Parathyroid adenoma (tissue), 2 donors: ENCODE results near the gene TEAD1.

Source experiments
- H2AFZ ChIP-seq: fragments of 300-600 bp; sonication (generic); one replicate; pipeline ENCODE4 v1.7.0; 2017; ENCODE audit warnings: antibody characterized with exemption, mild to moderate bottlenecking
- H3K27ac ChIP-seq: fragments of 300-600 bp; sonication (generic); one replicate; pipeline ENCODE4 v1.7.0; 2017
- H3K27me3 ChIP-seq: fragments of 300-600 bp; sonication (generic); one replicate; pipeline ENCODE4 v1.7.0; 2017; ENCODE audit warnings: low read length; ENCODE audit not compliant: control insufficient read depth, insufficient read depth
- H3K36me3 ChIP-seq: fragments of 300-600 bp; sonication (generic); one replicate; pipeline ENCODE4 v1.7.0; 2017; ENCODE audit warnings: low read length; ENCODE audit not compliant: control insufficient read depth, insufficient read depth
- H3K4me1 ChIP-seq: fragments of 300-600 bp; sonication (generic); one replicate; pipeline ENCODE4 v1.7.0; 2017; ENCODE audit warnings: control low read depth
- H3K4me2 ChIP-seq: fragments of 300-600 bp; sonication (generic); one replicate; pipeline ENCODE4 v1.7.0; 2017; ENCODE audit warnings: low read length
- H3K4me3 ChIP-seq: fragments of 300-600 bp; sonication (generic); one replicate; pipeline ENCODE4 v1.7.0; 2017; ENCODE audit warnings: low read depth, low read length
- H3K79me2 ChIP-seq: fragments of 300-600 bp; sonication (generic); one replicate; pipeline ENCODE4 v1.7.0; 2017; ENCODE audit warnings: control low read depth
- H3K9ac ChIP-seq: fragments of 300-600 bp; sonication (generic); one replicate; pipeline ENCODE4 v1.7.0; 2017; ENCODE audit warnings: mild to moderate bottlenecking
- H3K9me3 ChIP-seq: fragments of 300-600 bp; sonication (generic); one replicate; pipeline ENCODE4 v1.7.0; 2017; ENCODE audit warnings: low read length; ENCODE audit not compliant: control insufficient read depth
- CTCF ChIP-seq: fragments of 300-600 bp; sonication (generic); IDR thresholded peaks from one replicate; pipeline ENCODE4 v1.7.0; 2017; ENCODE audit warnings: antibody characterized with exemption, mild to moderate bottlenecking
- donor health status: primary hyperparathyroidism.

The TEAD1 gene

GRCh38 chr11:12927886-12928285, 253.7 kb downstream of the TEAD1 start:
- H3K27ac ChIP-seq: no peak overlapping the region
- no peak overlapping the region for H2AFZ ChIP-seq
- TF ChIP-seq CTCF: no peak
- H3K36me3 ChIP-seq: no peaks in the 10 kb centered on the region
- H3K79me2 ChIP-seq: no peaks in the 10 kb centered on the region
- H3K4me3 ChIP-seq: no peak overlapping the region
- H3K4me2 ChIP-seq: no peak overlapping the region
- no peaks in the 10 kb centered on the region for H3K27me3 ChIP-seq
- no peaks in the 10 kb centered on the region for H3K9me3 ChIP-seq
- no peaks in the 10 kb centered on the region for H3K4me1 ChIP-seq
- no peak overlapping the region for H3K9ac ChIP-seq

- H3K79me2 ChIP-seq: no peaks in the 10 kb centered on the region
- no peak overlapping the region for H3K4me2 ChIP-seq
- H3K4me3 ChIP-seq: no peak overlapping the region
- no peaks in the 10 kb centered on the region for H3K27me3 ChIP-seq
- no peak overlapping the region for H3K27ac ChIP-seq
- H2AFZ ChIP-seq: no peak overlapping the region
- no peak for TF ChIP-seq CTCF
- no peaks in the 10 kb centered on the region for H3K4me1 ChIP-seq
- no peaks in the 10 kb centered on the region for H3K36me3 ChIP-seq
- no peaks in the 10 kb centered on the region for H3K9me3 ChIP-seq
- H3K9ac ChIP-seq: no peak overlapping the region
Measured at GRCh38 chr11:12930850-12931249, 256.6 kb downstream of the TEAD1 start.

GRCh38 chr11:12932485-12932884, 258.3 kb downstream of the TEAD1 start:
- Histone ChIP-seq H3K27me3 (no peaks in the 10 kb centered on the region), H3K4me1 (no peaks in the 10 kb centered on the region), H3K4me3 (no peak overlapping the region), H3K4me2 (no peak overlapping the region), H3K36me3 (no peaks in the 10 kb centered on the region), H3K79me2 (no peaks in the 10 kb centered on the region), H3K27ac (no peak overlapping the region), H3K9ac (no peak overlapping the region), H3K9me3 (no peaks in the 10 kb centered on the region), H2AFZ (no peak overlapping the region)
- TF ChIP-seq CTCF: no peak

GRCh38 chr11:12936200-12936599, 262.0 kb downstream of the TEAD1 start:
- no peaks in the 10 kb centered on the region for H3K36me3 ChIP-seq

More at GRCh38 chr11:12936200-12936599, 262.0 kb downstream of the TEAD1 start:
- Histone ChIP-seq H3K27ac (no peak overlapping the region), H3K9me3 (no peaks in the 10 kb centered on the region), H3K4me2 (no peak overlapping the region), H2AFZ (no peak overlapping the region), H3K79me2 (no peaks in the 10 kb centered on the region), H3K27me3 (no peaks in the 10 kb centered on the region), H3K4me1 (no peaks in the 10 kb centered on the region), H3K4me3 (no peak overlapping the region), H3K9ac (no peak overlapping the region)
- TF ChIP-seq CTCF: no peak
